Embryonic facial prominence (tissue), 1 donor: Measurements from ENCODE around the gene GALM.
"Not testable (repeated sequence)": the region's sequence is repeated elsewhere in the genome, so short reads cannot be mapped to it uniquely, and the experiment has no call there.

Experiments
- DNase-seq: peaks from one replicate; pipeline ENCODE4 v3.0.0-alpha.2; 2016; ENCODE audit errors: extremely low spot score

Gene GALM

GRCh38 chr2:38709567-38710194, 43.8 kb downstream of the GALM start:
- DNase-seq = no peak

GRCh38 chr2:38711558-38711957, 45.6 kb downstream of the GALM start:
- no peak for DNase-seq

GRCh38 chr2:38712413-38712812, 46.5 kb downstream of the GALM start:
- DNase-seq = no peak

- no peak for DNase-seq
Observed at GRCh38 chr2:38712871-38713270, 47.0 kb downstream of the GALM start.

GRCh38 chr2:38713338-38713737, 47.4 kb downstream of the GALM start:
- no peak for DNase-seq

- not testable (repeated sequence) for DNase-seq
Observed at GRCh38 chr2:38714941-38715340, 49.0 kb downstream of the GALM start.

GRCh38 chr2:38716185-38716584, 50.3 kb downstream of the GALM start:
- DNase-seq = no peak

GRCh38 chr2:38718601-38719000, 52.7 kb downstream of the GALM start:
- DNase-seq = no peak

GRCh38 chr2:38719706-38720105, 53.8 kb downstream of the GALM start:
- no peak for DNase-seq

- DNase-seq = no peak
Observed at GRCh38 chr2:38720613-38721241, 54.8 kb downstream of the GALM start.

- no peak for DNase-seq
Observed at GRCh38 chr2:38722271-38723061, 56.6 kb downstream of the GALM start.

- no peak for DNase-seq
Observed at GRCh38 chr2:38723173-38723572, 57.3 kb downstream of the GALM start.

- DNase-seq = no peak
Observed at GRCh38 chr2:38727661-38728060, 61.7 kb downstream of the GALM start.

GRCh38 chr2:38728694-38729093, 62.8 kb downstream of the GALM start:
- no peak for DNase-seq

- no peak for DNase-seq
Observed at GRCh38 chr2:38731090-38731489, 65.2 kb downstream of the GALM start.

- no peak for DNase-seq
Observed at GRCh38 chr2:38731684-38732221, 65.8 kb downstream of the GALM start.

GRCh38 chr2:38733300-38733971, 67.5 kb downstream of the GALM start:
- DNase-seq = no peak

GRCh38 chr2:38734299-38735058, 68.6 kb downstream of the GALM start:
- no peak for DNase-seq

GRCh38 chr2:38735999-38736320, 70.0 kb downstream of the GALM start:
- DNase-seq = no peak

- DNase-seq = not testable (repeated sequence)
Observed at GRCh38 chr2:38737000-38737698, 71.2 kb downstream of the GALM start.

- DNase-seq = no peak
Observed at GRCh38 chr2:38737925-38738324, 72.0 kb downstream of the GALM start.
